A549 treated with ZK216348 at 1 μM for 4 hours (cell line): ENCODE measurements around the gene PXMP2. TPM values are rescaled to one million over a fixed set of nuclear protein-coding genes. Genes with fewer than 3 reads are reported as not detected.

Experiments
- total RNA-seq: library from RNA; stranded (reverse); fragments of 200-300 nt; extraction: Qiagen RNA extraction; gene quantifications from 5 replicates; pipeline ENCODE4 v1.2.3, GENCODE V29; 2022; ENCODE audit warnings: low read depth

The PXMP2 gene
- total RNA-seq: 18.4 to 34.0 TPM (median 30.9 TPM) in 5 replicates

DNA sequence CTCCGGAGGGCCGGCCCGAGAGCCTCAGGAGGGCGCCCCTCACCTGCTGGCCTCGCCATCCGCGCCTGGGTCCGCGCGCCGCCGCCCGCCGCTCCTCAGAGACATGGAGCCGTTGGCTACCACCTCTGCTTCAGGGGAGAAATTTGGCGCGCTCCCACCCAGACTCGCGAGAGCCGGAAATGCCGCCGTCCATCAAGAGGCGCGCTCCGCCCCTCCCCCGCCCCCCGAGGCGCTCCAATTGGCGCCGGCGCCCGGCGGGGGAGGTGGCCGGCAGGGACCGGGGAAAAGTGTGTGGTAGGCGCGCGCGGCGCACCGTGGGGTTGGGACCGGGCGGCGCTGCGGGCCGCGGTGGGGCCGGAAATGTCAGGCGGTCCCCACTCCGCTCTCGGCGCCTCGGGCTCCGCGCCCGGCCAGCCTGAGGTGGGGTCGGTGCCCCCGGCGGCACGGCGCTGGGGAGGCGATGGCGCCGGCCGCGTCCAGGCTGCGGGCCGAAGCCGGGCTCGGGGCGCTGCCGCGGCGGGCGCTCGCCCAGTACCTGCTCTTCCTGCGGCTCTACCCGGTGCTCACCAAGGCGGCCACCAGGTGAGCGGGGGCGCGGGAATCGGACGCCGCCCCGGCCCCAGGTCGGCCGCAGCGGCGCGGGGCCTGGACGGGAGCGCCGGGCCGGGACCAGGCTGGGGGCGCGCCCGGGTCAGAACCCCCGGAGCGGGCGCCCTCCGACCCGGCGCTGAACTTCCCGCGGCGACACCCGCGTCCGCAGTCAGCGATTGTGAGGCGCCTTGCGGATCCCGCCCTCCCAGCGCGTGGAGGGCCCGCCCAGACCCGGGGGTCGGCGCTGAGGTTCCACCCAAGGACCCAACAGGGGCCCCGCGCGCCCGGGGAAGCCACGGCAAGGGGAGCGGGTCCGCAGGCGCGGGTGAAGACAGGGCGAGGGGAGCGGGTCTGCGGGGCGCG, at the start of gene PXMP2, which contains the start of gene POLE:
TSS of gene PXMP2 (plus strand) at position 377 of the 954 bp plus-strand sequence. CDS start at position 461, 84 bp downstream.
TSS of gene POLE (minus strand) at position 132 of the 954 bp plus-strand sequence. CDS start at position 105, 27 bp downstream.

DNA sequence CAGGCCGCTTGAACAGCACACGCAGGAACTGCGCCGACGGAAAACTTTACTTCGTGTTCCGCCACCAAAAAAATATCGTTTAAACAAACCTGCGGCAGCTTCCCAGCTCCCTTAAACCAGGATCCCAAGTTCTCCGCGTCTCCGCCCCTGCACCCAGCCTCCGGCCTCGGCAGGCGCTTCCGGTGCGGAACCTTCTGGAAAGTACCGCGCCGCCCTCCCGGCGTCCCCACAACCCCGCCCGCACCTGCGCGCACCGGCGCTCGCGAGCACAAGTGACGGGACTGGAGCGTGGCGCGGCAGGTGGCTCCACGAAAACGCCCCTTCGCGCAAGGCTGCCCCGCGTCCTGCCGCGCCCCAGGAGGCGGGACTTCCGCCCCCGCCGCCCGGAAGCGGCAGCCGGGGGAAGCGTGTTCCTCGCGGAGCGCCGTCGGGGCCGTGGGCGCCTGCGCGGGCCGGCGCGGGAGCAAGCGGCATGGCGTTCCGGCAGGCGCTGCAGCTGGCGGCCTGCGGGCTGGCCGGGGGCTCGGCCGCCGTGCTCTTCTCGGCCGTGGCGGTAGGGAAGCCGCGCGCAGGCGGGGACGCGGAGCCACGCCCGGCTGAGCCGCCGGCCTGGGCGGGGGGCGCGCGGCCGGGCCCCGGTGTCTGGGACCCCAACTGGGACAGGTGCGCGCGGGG, 23.2 kb downstream of the PXMP2 start, which contains the start of gene PGAM5:
TSS of gene PGAM5 (plus strand) at position 438 of the 675 bp plus-strand sequence. CDS start at position 473, 35 bp downstream.

Other genes with a start within 250 kb of the PXMP2 start
- 44.2 to 98.4 TPM (median 83.8 TPM) in 5 replicates for gene FBRSL1, start 197.4 kb upstream of the PXMP2 start, total RNA-seq
- gene LRCOL1, start 77.0 kb upstream of the PXMP2 start, total RNA-seq: not detected in 5 replicates
- gene P2RX2, start 68.8 kb upstream of the PXMP2 start, total RNA-seq: not detected in 5 replicates
- 46.1 to 50.9 TPM (median 47.5 TPM) in 5 replicates for gene POLE, start 245 bp upstream of the PXMP2 start, total RNA-seq
- 37.7 to 59.9 TPM (median 56.8 TPM) in 5 replicates for gene PGAM5, start 23.3 kb downstream of the PXMP2 start, total RNA-seq
- 67.2 to 86.2 TPM (median 82.7 TPM) in 5 replicates for gene ANKLE2, start 74.2 kb downstream of the PXMP2 start, total RNA-seq
- gene GOLGA3, start 141.3 kb downstream of the PXMP2 start, total RNA-seq: 16.7 to 25.7 TPM (median 23.4 TPM) in 5 replicates
- gene CHFR, start 200.0 kb downstream of the PXMP2 start, total RNA-seq: 19.9 to 26.7 TPM (median 21.7 TPM) in 5 replicates